Measurements from ENCODE around the gene NOX4. TPM values are rescaled to one million over a fixed set of nuclear protein-coding genes. Genes with fewer than 3 reads are reported as not detected.
"Not testable (repeated sequence)": the region's sequence is repeated elsewhere in the genome, so short reads cannot be mapped to it uniquely, and the experiment has no call there.

NOX4 gene
- total RNA-seq, 1 donor from 2014 or later: 1.9 TPM

- no peak for DNase-seq (ENCODE audit: low spot score)
Measured at GRCh38 chr11:89458716-89459115, 32.5 kb downstream of the NOX4 start.

- DNase-seq (ENCODE audit: low spot score): no peak
Measured at GRCh38 chr11:89457190-89457589, 34.0 kb downstream of the NOX4 start.

GRCh38 chr11:89456681-89457080 lies 34.5 kb downstream of the NOX4 start:
- no peak for DNase-seq (ENCODE audit: low spot score)

GRCh38 chr11:89452780-89453179 lies 38.4 kb downstream of the NOX4 start:
- DNase-seq (ENCODE audit: low spot score): no peak

- DNase-seq (ENCODE audit: low spot score): no peak
Measured at GRCh38 chr11:89447845-89448244, 43.3 kb downstream of the NOX4 start.

- no peak for DNase-seq (ENCODE audit: low spot score)
Measured at GRCh38 chr11:89443361-89444322, 47.5 kb downstream of the NOX4 start.

GRCh38 chr11:89442801-89443200 lies 48.4 kb downstream of the NOX4 start:
- DNase-seq (ENCODE audit: low spot score): no peak

- DNase-seq (ENCODE audit: low spot score): no peak
Measured at GRCh38 chr11:89441606-89442005, 49.6 kb downstream of the NOX4 start.

GRCh38 chr11:89437317-89437716 lies 53.9 kb downstream of the NOX4 start:
- no peak for DNase-seq (ENCODE audit: low spot score)

GRCh38 chr11:89436071-89436470 lies 55.1 kb downstream of the NOX4 start:
- DNase-seq (ENCODE audit: low spot score): no peak

- DNase-seq (ENCODE audit: low spot score): no peak
Measured at GRCh38 chr11:89433278-89433677, 57.9 kb downstream of the NOX4 start.

GRCh38 chr11:89432182-89432581 lies 59.0 kb downstream of the NOX4 start:
- DNase-seq (ENCODE audit: low spot score): not testable (repeated sequence)

- not testable (repeated sequence) for DNase-seq (ENCODE audit: low spot score)
Measured at GRCh38 chr11:89426501-89426900, 64.7 kb downstream of the NOX4 start.

GRCh38 chr11:89421718-89422117 lies 69.5 kb downstream of the NOX4 start:
- no peak for DNase-seq (ENCODE audit: low spot score)

GRCh38 chr11:89420981-89421380 lies 70.2 kb downstream of the NOX4 start:
- no peak for DNase-seq (ENCODE audit: low spot score)

- DNase-seq (ENCODE audit: low spot score): no peak
Measured at GRCh38 chr11:89416961-89417360, 74.2 kb downstream of the NOX4 start.

- not testable (repeated sequence) for DNase-seq (ENCODE audit: low spot score)
Measured at GRCh38 chr11:89411112-89411511, 80.1 kb downstream of the NOX4 start.

- not testable (repeated sequence) for DNase-seq (ENCODE audit: low spot score)
Measured at GRCh38 chr11:89410666-89411065, 80.5 kb downstream of the NOX4 start.

GRCh38 chr11:89408441-89408840 lies 82.7 kb downstream of the NOX4 start:
- DNase-seq (ENCODE audit: low spot score): not testable (repeated sequence)

- DNase-seq (ENCODE audit: low spot score): no peak
Measured at GRCh38 chr11:89405629-89406028, 85.5 kb downstream of the NOX4 start.

GRCh38 chr11:89391654-89392053 lies 99.5 kb downstream of the NOX4 start:
- not testable (repeated sequence) for DNase-seq (ENCODE audit: low spot score)

GRCh38 chr11:89387501-89387900 lies 103.7 kb downstream of the NOX4 start:
- not testable (repeated sequence) for DNase-seq (ENCODE audit: low spot score)

GRCh38 chr11:89382986-89383385 lies 108.2 kb downstream of the NOX4 start:
- DNase-seq (ENCODE audit: low spot score): not testable (repeated sequence)

All from mucosa of gallbladder (tissue), 1 donor.